Esophagus muscularis mucosa (tissue), 4 donors: ENCODE measurements around the gene GJB2.

ENCODE experiments used
- EP300 ChIP-seq: sonication (generic); formaldehyde crosslinking; IDR thresholded peaks from one replicate; pipeline ENCODE4 v1.6.1; 2017; ENCODE audit warnings: antibody characterized with exemption
- POLR2A ChIP-seq: fragments of 450-650 bp; IDR thresholded peaks from one replicate; pipeline ENCODE4 v1.6.1; 2017; ENCODE audit warnings: antibody characterized with exemption, moderate library complexity, mild to moderate bottlenecking, low read depth
- TF ChIP-seq, protein P1 (sequence below), 3 experiments: fragments of 200-600 bp in 2 of 3; fragments of 450-650 bp in 1 of 3; sonication (generic) in 2 of 3; IDR thresholded peaks; one replicate each; pipeline ENCODE4 v1.5.1; 2017 to 2019; ENCODE audit warnings: antibody characterized with exemption in 3 of 3, mild to moderate bottlenecking in 2 of 3, moderate library complexity in 1 of 3

GRCh38 chr13:20175907-20176652, 16.7 kb downstream of the GJB2 start:
- TF ChIP-seq, protein P1, sequence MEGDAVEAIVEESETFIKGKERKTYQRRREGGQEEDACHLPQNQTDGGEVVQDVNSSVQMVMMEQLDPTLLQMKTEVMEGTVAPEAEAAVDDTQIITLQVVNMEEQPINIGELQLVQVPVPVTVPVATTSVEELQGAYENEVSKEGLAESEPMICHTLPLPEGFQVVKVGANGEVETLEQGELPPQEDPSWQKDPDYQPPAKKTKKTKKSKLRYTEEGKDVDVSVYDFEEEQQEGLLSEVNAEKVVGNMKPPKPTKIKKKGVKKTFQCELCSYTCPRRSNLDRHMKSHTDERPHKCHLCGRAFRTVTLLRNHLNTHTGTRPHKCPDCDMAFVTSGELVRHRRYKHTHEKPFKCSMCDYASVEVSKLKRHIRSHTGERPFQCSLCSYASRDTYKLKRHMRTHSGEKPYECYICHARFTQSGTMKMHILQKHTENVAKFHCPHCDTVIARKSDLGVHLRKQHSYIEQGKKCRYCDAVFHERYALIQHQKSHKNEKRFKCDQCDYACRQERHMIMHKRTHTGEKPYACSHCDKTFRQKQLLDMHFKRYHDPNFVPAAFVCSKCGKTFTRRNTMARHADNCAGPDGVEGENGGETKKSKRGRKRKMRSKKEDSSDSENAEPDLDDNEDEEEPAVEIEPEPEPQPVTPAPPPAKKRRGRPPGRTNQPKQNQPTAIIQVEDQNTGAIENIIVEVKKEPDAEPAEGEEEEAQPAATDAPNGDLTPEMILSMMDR (IDR thresholded peaks at IDR 0.05): no peak
- no peak for TF ChIP-seq POLR2A
- TF ChIP-seq EP300: no peak
